ENCODE measurements around the gene PLD2. TPM values are rescaled to one million over a fixed set of nuclear protein-coding genes. Genes with fewer than 3 reads are reported as not detected.
A peak's percentile ranks its signal among the peaks of the same experiment; 100 is the strongest.

PLD2 gene
- polyA plus RNA-seq, 3 donors: 3.5 to 122 (median 4.0) TPM

GRCh38 chr17:4846635-4847390 is 39.9 kb downstream of the PLD2 start:
- H3K4me2 ChIP-seq (replicated peaks; ENCODE audit: extremely low read depth, low read length, poor library complexity, severe bottlenecking): no peak overlapping the region
- H3K4me3 Mint-ChIP-seq: no peak overlapping the region

More at GRCh38 chr17:4846635-4847390, 39.9 kb downstream of the PLD2 start:
- no peak for DNase-seq
- H2AFZ ChIP-seq (ENCODE audit: insufficient read depth, low read depth, low read length, poor library complexity, severe bottlenecking): no peak overlapping the region
- no peaks in the 10 kb centered on the region for H4K20me1 ChIP-seq (ENCODE audit: insufficient read depth, low read length)
- H3K9ac ChIP-seq (ENCODE audit: insufficient read depth, low read length, poor library complexity, severe bottlenecking): no peak overlapping the region
- Mint-ChIP-seq H3K4me1 (peaks cover 90% of the 10 kb centered on the region), H3K27ac (peak overlapping the region; percentile 99 to 100 (median 100)), H3K9me3 (no peaks in the 10 kb centered on the region), H3K27me3 (ENCODE audit: low read depth in 3 of 3) (peaks cover 0 to 3% (median 3%) of the 10 kb centered on the region in 3 donors), H3K36me3 (peaks cover 36 to 46% of the 10 kb centered on the region in 2 donors)
- intact Hi-C loops (cut with micrococcal nuclease): loop anchor here (5.0 to 10.0 kb wide), 2 partner anchors 35 to 52 kb away; partner anchors contain the start of gene PSMB6 (in 1 of the 2)
- no peaks in the 10 kb centered on the region for H3K36me3 ChIP-seq (replicated peaks in 1 of 2; ENCODE audit: control insufficient read depth in 1 of 2, insufficient read depth in 2 of 2, low read length in 2 of 2)
- 85% methylated on average over 8 of the region's 13 CpGs for WGBS (ENCODE audit: insufficient coverage)
- H3K27ac ChIP-seq (ENCODE audit: low read depth in 1 of 2, low read length in 2 of 2): peak overlapping the region in 1 of 2 donors; percentile 93
- H3K9me3 ChIP-seq (replicated peaks in 1 of 2; ENCODE audit: control insufficient read depth in 1 of 2, insufficient read depth in 1 of 2, low read length in 2 of 2): no peaks in the 10 kb centered on the region
- peaks cover 75 to 80% of the 10 kb centered on the region in 2 donors for H3K4me1 ChIP-seq (ENCODE audit: control insufficient read depth in 1 of 2, insufficient read depth in 2 of 2, low read length in 2 of 2)
- H3K79me2 ChIP-seq (ENCODE audit: insufficient read depth, low read length): peaks cover 64% of the 10 kb centered on the region
- H3K27me3 ChIP-seq (ENCODE audit: control insufficient read depth in 2 of 2, insufficient read depth in 2 of 2, low read length in 2 of 2): no peaks in the 10 kb centered on the region
- no peak for TF ChIP-seq CTCF (IDR thresholded peaks at IDR 0.05)
- H3K4me3 ChIP-seq (replicated peaks in 1 of 3; ENCODE audit: low read depth in 2 of 3, low read length in 3 of 3): no peak overlapping the region
